HG03469 (cell line): Measurements from ENCODE around the gene ZCWPW2.

Source experiments
- ATAC-seq: cut with Tn5 transposase; IDR thresholded peaks from one replicate; pipeline ENCODE4 v1.9.1; 2021; ENCODE audit warnings: mild to moderate bottlenecking, moderate library complexity, moderate number of reproducible peaks; ENCODE audit not compliant: unreplicated experiment

The ZCWPW2 gene, protein sequence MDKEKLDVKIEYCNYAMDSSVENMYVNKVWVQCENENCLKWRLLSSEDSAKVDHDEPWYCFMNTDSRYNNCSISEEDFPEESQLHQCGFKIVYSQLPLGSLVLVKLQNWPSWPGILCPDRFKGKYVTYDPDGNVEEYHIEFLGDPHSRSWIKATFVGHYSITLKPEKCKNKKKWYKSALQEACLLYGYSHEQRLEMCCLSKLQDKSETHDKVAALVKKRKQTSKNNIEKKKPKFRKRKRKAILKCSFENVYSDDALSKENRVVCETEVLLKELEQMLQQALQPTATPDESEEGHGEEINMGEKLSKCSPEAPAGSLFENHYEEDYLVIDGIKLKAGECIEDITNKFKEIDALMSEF

GRCh38 chr3:28348629-28349468 lies at the start of gene ZCWPW2, which contains the start of gene AZI2:
TSS of gene ZCWPW2 (plus strand) at chr3:28348721. CDS start at chr3:28413069, 64,348 bp downstream.
TSS of gene AZI2 (minus strand) at chr3:28348824. CDS start at chr3:28340617, 8,207 bp downstream.
- ATAC-seq: peak; percentile 81

DNA sequence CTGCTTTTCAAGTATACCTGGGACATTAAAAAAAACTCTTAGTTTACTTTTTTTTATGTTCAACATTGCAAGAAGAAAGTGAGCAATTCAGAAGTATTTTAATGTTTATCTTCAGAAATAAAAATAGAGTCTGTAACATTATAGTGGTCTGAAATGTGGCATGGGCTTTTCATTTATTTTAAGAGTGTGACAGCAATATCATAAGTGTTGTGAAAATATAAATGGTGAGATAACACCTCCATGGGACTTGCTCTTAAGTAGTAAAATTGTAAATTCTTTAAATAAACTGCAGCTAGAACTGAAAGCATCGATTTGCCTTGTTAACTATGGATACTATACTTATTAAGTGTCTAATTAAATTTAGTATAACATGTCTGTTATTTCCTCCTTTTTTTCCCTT lies 48.8 kb upstream of the ZCWPW2 start:
- ATAC-seq: no peak

GRCh38 chr3:28300345-28300962 lies 48.1 kb upstream of the ZCWPW2 start:
- ATAC-seq: no peak

DNA sequence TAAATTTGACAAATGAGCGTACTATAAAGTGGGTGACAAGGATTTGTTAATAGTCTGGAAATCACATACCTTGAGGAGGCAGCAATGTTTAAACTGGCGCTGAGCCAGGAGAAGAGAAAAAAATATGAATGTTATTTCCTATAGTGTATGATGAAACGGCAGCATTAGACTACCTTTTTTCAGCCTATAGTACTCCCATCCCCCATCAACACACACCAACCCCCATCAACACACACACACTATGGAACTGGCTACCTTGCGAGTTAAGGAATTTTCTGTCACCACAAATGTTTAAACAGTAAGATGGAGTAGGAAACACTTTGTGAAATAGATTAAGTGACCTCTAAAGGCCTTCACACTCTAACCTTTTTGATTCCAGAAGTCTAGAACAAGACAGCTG lies 46.8 kb upstream of the ZCWPW2 start:
- no peak for ATAC-seq

DNA sequence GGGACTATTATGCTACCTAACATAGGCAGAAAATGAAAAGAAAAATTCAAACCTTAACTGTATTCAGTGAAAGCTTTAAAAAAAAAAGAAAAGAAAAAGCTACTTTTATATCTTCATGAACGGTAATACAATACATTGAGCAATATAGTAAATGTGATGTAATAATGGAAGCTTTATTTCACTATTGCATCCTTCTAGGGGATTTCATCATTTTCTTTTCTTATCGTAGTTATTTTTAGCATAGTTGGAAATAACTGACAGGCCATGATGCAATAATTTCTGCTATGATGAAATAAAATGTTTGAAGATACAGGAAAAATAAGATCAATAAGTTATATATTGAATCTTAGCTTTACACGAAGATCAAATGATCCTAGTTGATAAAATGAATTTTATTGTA lies 40.3 kb upstream of the ZCWPW2 start:
- ATAC-seq: no peak

GRCh38 chr3:28315711-28316110 lies 32.8 kb upstream of the ZCWPW2 start:
- ATAC-seq: no peak

DNA sequence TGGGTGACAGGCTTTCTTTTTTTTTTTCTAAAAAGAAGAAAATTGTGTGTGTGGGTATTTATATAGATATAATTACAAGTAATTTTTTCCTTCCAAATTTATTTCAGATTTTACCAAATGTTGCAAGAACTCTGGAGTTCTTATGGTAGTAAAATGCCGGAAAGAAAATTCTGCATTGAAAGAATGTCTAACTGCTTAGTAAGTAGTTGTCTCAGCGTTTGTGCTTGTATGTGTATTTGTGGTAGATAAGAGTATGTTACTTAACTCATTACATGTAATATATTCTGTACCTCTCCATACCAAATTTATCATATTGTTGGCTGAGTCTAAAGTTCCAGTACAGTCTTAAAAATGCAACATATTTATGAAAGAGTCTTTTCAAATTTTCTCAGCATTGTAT lies 32.3 kb upstream of the ZCWPW2 start:
- no peak for ATAC-seq

GRCh38 chr3:28317438-28318022 lies 31.0 kb upstream of the ZCWPW2 start:
- ATAC-seq: peak; percentile 94

GRCh38 chr3:28320981-28321380 lies 27.5 kb upstream of the ZCWPW2 start:
- ATAC-seq: no peak

- no peak for ATAC-seq
Measured at GRCh38 chr3:28322464-28322863, 26.1 kb upstream of the ZCWPW2 start.

GRCh38 chr3:28326458-28326926 lies 22.0 kb upstream of the ZCWPW2 start:
- peak; percentile 76 for ATAC-seq

DNA sequence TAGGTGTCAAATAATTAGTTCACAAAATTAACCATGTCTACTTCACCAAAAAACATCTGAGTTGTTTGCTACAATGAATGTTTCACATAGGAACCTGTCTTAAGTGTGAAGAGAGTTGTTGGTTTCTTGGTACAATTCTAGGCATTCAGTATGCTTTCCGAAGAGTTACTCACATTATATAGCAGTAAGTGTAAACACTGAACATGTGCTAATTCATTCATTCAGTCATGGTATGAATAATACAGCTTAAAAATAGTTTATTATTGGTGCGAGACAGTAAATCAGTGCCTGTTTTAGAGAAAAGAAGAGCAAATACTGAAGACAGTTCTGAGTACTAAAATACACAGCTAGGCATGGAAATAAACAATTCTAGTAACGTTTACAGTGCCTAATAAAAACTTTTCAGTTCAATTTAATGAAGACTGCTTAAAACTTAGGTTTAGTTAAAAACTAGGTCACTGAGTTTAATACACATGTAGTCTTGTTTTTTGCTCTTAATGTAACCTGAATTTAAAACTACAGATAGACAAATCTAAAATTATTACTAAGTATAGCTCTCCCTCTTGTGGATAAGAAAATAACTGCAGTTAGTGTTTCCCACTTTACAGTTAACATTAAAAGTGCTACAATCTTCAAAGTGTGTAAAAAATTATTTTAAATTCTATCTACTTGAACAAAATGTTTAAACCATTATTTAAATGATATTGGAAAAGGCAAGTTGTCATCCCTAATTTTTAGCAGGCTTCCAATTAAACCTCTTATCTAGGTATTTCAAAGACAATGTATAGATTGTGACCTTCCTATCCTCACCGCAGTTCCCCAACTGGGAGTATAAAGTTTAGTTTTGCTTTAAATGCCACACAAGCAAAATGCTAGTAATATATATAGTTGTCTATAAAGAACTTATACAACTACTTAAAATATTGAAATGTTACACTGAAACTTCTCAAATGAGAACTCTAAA lies 20.1 kb upstream of the ZCWPW2 start:
- ATAC-seq: no peak

DNA sequence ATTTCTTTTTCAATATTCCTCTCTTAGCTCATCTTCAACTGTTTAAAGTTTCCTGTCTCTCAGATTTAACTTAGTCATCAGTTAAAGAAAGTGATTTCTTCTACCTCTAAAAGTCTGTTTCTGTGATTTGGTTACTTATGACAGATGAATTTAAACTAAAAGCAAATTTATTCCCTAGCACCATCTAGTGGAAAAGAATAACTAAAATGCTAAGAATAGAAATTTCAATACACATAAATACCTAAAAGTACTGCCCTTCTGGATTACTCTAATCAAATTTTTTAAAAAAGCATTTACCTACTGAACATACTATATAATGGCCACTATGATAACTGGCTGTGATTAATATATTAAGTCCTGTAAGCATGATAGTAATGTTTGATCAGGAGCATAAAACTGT lies 14.0 kb upstream of the ZCWPW2 start:
- ATAC-seq: no peak

DNA sequence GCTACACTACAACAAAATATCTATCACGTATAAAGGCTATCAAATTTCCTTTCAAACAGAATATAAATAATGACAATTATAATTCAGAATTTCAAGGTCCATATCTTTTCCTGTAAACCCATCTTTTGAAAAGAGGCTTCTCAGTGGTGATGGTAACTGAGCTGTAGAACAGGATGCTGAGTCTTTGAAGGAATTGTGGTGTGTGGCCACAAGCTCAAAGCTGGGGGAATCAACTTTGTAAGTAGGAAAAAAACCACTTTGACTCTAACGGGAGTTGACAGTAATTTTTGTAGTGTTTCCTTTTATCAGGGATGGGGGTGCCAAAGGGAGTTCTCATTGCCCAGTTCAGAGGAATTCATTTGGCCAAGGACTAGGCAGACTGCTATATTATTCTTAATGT lies 13.3 kb upstream of the ZCWPW2 start:
- ATAC-seq: no peak

DNA sequence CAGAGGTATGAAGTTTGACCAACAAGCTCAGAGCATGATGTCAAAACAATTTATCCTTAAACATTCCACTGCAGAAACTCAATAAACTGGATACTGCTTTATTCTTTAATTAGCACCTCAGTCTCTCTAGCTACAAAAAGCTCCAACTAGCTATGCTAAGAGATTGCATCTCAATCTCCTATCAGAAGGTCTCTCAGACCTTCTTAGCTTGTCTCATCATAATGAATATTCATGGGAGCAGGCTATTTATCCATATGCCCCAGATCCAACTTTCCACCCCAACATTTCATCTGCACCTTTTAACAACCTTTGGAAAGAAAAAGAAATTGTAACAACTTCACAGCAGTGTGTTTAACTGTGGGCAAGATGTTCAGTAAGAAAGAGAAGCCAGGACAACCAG lies 11.3 kb upstream of the ZCWPW2 start:
- ATAC-seq: no peak

GRCh38 chr3:28343144-28343543 lies 5.4 kb upstream of the ZCWPW2 start:
- ATAC-seq: no peak

DNA sequence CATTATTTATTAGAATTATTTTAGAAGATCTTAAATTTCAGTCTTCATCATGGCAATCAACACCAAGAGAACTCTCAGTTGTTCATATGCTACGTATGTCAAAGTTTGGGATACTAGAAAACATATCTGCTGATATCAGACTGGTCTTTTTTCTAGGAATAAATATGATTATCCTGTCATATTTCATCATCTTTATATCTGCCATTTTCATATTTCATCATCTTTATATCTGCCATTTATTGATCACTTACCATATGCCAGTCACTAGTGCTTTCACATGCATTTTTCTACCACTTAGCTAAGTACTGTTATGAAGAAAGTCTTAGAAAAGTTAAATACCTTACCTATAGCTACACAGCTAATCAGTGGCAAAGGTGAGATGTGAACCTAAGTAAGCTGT lies 2.8 kb upstream of the ZCWPW2 start:
- ATAC-seq: no peak

DNA sequence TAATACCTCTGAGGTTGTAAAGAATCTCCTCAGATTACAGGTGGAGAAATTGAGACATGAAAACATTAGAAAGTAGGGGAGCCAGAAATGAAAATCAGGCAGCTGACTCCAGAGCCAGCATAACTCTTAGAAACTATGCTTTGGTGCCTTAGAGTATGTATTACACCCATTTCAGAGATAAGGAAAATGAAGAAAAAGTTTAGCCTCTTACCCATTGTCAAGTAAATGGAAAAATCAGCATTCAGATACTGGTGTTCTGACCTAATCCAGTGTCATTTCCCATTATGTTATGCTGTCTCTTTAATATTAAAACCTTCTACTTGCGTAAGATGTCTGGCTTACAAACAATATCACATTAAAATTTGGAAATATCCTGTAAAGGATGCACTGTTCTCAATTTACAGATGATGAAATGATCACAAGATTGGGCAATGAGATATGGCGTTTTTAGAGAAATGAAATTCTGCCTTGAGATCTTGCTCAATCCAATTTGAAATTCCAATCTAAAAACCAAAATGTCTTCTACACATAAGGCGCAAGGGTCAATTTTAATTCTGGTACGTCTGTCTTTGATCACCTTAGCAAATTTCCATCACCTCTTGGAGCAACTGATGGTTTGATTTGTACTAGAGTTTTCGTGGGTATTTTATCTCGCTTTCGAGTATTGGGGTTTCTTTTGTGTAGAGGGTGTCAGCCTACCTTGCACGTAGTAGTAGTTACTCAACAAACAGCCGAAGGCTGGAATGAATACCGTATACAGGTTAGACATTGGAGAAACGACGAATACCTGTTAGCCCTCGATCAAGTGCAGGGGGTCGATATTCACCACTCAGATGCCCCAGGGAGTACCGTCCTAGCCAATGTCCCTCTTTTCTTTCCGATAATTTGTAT lies 902 bp upstream of the ZCWPW2 start:
- ATAC-seq: no peak

DNA sequence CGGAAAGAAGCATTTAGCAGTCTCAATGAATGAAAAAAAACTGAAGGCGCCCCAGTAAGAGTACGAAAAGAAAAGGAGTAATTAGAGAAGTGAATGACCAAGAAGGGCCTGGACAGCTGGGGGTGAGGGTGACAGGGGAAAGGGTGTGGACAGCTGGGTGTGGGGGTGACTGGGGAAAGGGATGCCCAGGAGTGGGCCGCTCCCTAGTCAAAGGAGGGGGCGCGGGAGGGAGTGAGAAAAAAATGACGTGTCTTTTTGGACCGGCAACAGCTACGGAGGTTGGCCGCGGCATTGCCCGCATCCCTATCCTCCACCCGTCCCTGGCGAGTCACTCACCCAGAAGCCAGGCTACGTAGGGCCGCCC lies 274 bp upstream of the ZCWPW2 start:
- no peak for ATAC-seq
